Activated CD4-positive, alpha-beta T cell treated with anti-CD3 and anti-CD28 coated beads for 36 hours (primary cell): ENCODE results near the gene ELAPOR2. TPM values are rescaled to one million over a fixed set of nuclear protein-coding genes. Genes with fewer than 3 reads are reported as not detected.
"Not testable (repeated sequence)": the region's sequence is repeated elsewhere in the genome, so short reads cannot be mapped to it uniquely, and the experiment has no call there.

ENCODE experiments used
- ATAC-seq: fragments of 200-7000 bp; cut with Tn5 transposase; one replicate; pipeline ENCODE4 v1.10.0; 2021; ENCODE audit warnings: mild to moderate bottlenecking, moderate library complexity
- CTCF ChIA-PET: fragments of 350-600 bp; sonication (Branson Sonifier 250); formaldehyde crosslinking; loops from one replicate; lab custom pipeline; 2021; ENCODE audit warnings: antibody characterized with exemption; lab: Charles Lee
- POLR2A ChIA-PET: fragments of 350-600 bp; sonication (Branson Sonifier 250); formaldehyde crosslinking; loops from one replicate; lab custom pipeline; 2021; ENCODE audit warnings: antibody characterized with exemption, inconsistent platforms; lab: Charles Lee
- DNase-seq: peaks from one replicate; pipeline ENCODE4 v3.0.0-alpha.2; 2020
- H3K27ac Mint-ChIP-seq: one replicate; pipeline ENCODE4 v1.8.0; 2021; ENCODE audit warnings: mixed read lengths
- H3K27me3 Mint-ChIP-seq: one replicate; pipeline ENCODE4 v1.8.0; 2021; ENCODE audit warnings: mixed read lengths
- H3K36me3 Mint-ChIP-seq: one replicate; pipeline ENCODE4 v1.8.0; 2021; ENCODE audit warnings: low read depth, mixed read lengths
- H3K4me1 Mint-ChIP-seq: one replicate; pipeline ENCODE4 v1.8.0; 2021; ENCODE audit warnings: mixed read lengths
- H3K4me3 Mint-ChIP-seq: one replicate; pipeline ENCODE4 v1.8.0; 2021; ENCODE audit warnings: mild to moderate bottlenecking, moderate library complexity, mixed read lengths
- H3K9me3 Mint-ChIP-seq: one replicate; pipeline ENCODE4 v1.8.0; 2021; ENCODE audit warnings: low read depth, mixed read lengths
- intact Hi-C, 2 experiments: fragments of 100-400 bp; cut with DNase I in 1 of 2; cut with micrococcal nuclease in 1 of 2; formaldehyde crosslinking; loops; one replicate each; pipeline versions ENCODE4 v1.14.2 to v1.15.1; 2022 to 2024; cut with DNase I, micrococcal nuclease
- total RNA-seq, 2 experiments: library from RNA; stranded (reverse); gene quantifications; one replicate each; pipeline ENCODE4 v1.2.3, GENCODE V29; 2021

The ELAPOR2 gene
- total RNA-seq, 2 experiments from 2014 or later: 3.9 to 4.4 TPM

- DNase-seq, H3K4me3 Mint-ChIP-seq, POLR2A ChIA-PET, H3K27ac Mint-ChIP-seq, H3K27me3 Mint-ChIP-seq, H3K9me3 Mint-ChIP-seq, H3K36me3 Mint-ChIP-seq, H3K4me1 Mint-ChIP-seq, ATAC-seq, CTCF ChIA-PET, intact Hi-C loops: not testable (repeated sequence)
Measured at GRCh38 chr7:87041586-87041985, 17.9 kb downstream of the ELAPOR2 start.

DNA sequence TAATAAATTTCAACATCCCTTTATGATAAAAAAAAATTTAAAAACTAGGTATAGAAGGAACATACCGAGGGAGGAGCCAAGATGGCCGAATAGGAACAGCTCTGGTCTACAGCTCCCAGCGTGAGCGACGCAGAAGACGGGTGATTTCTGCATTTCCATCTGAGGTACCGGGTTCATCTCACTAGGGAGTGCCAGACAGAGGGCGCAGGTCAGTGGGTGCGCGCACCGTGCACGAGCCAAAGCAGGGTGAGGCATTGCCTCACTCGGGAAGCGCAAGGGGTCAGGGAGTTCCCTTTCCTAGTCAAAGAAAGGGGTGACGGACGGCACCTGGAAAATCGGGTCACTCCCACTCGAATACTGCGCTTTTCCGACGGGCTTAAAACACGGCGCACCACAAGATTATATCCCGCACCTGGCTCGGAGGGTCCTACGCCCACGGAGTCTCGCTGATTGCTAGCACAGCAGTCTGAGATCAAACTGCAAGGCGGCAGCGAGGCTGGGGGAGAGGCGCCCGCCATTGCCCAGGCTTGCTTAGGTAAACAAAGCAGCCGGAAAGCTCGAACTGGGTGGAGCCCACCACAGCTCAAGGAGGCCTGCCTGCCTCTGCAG, 19.7 kb downstream of the ELAPOR2 start:
- peak overlapping the region; percentile 63 for H3K4me3 Mint-ChIP-seq
- CTCF ChIA-PET, H3K27me3 Mint-ChIP-seq, H3K36me3 Mint-ChIP-seq, POLR2A ChIA-PET, H3K4me1 Mint-ChIP-seq, ATAC-seq, intact Hi-C loops, H3K9me3 Mint-ChIP-seq: not testable (repeated sequence)
- peak; percentile 10 for DNase-seq
- peak overlapping the region; percentile 7 for H3K27ac Mint-ChIP-seq

DNA sequence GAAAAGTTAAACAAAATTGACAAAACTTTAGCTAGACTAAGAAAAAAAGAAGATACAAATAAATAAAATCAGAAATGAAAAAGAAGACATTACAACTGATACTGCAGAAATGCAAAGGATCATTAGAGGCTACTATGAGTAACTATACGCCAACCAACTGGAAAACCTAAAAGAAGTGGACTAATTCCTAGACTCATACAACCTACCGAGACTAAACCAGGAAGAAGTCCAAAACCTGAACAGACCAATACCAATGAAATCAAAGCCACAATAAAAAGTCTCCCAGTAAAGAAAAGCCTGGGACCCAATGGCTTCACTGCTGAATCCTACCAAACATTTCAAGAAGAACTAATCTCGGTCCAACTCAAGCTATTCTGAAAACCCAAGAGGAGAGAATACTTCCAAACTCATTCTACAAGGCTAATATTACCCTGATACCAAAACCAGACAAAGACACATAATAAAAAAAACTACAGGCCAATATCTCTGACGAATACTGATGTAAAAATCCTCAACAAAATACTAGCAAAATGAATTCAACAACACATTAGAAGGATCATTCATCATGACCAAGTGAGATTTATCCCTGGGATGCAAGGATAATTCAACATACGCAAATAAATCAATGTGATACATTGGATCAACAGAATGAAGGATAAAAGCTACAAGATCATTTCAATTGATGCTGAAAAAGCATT, 20.3 kb downstream of the ELAPOR2 start:
- H3K9me3 Mint-ChIP-seq: peaks cover 5% of the 10 kb centered on the region

DNA sequence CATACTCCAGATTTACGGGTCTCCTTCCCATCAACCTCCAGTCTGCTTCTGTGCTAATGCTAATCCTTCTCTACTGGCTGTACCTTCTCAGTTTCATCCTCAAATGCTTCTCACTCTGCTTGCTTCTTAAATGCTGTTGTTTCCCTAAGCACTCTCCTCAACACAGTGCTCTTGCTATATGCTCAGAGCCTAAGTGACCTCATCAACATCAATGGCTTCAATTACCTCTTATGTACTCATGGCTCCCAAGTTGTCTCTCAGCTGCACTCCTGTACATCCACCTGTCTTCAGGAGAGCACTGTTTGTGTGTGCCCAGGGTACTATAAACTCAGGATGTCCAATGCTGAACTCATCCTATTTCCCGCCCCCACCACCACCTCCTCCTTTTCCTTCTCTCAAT, 22.5 kb downstream of the ELAPOR2 start:
- no peak overlapping the region for H3K4me3 Mint-ChIP-seq
- ChIA-PET CTCF (interaction anchor here (0.7 to 1.3 kb wide), 3 partner anchors 10 to 1150 kb away, joined by 3 to 4 read pairs (median 3); no protein-coding TSS in a partner anchor), POLR2A (no interaction called here)
- H3K9me3 Mint-ChIP-seq: peaks cover 3% of the 10 kb centered on the region
- no peaks in the 10 kb centered on the region for H3K4me1 Mint-ChIP-seq
- H3K27ac Mint-ChIP-seq: no peak overlapping the region
- H3K27me3 Mint-ChIP-seq: peaks cover 10% of the 10 kb centered on the region
- intact Hi-C loops: no loop called here
- ATAC-seq: no peak
- H3K36me3 Mint-ChIP-seq: no peaks in the 10 kb centered on the region
- no peak for DNase-seq

More for the DNA sequence above, 20.3 kb downstream of the ELAPOR2 start:
- DNase-seq: no peak
- Mint-ChIP-seq H3K36me3 (no peaks in the 10 kb centered on the region), H3K27ac (peak overlapping the region; percentile 7), H3K27me3 (peaks cover 4% of the 10 kb centered on the region), H3K4me1 (no peaks in the 10 kb centered on the region), H3K4me3 (peak overlapping the region; percentile 63)
- ChIA-PET POLR2A (no interaction called here), CTCF (no interaction called here)
- intact Hi-C loops: no loop called here
- no peak for ATAC-seq

- ATAC-seq (no peak), DNase-seq (no peak)
- ChIA-PET POLR2A (no interaction called here), CTCF (no interaction called here)
- Mint-ChIP-seq H3K27me3 (peaks cover 10% of the 10 kb centered on the region), H3K36me3 (peaks cover 3% of the 10 kb centered on the region), H3K27ac (no peak overlapping the region), H3K4me1 (no peaks in the 10 kb centered on the region), H3K4me3 (no peak overlapping the region), H3K9me3 (peaks cover 11% of the 10 kb centered on the region)
- intact Hi-C loops: no loop called here
Measured at GRCh38 chr7:87032604-87033339, 26.7 kb downstream of the ELAPOR2 start.

GRCh38 chr7:87029078-87029477, 30.4 kb downstream of the ELAPOR2 start:
- peaks cover 7% of the 10 kb centered on the region for H3K27me3 Mint-ChIP-seq
- ChIA-PET POLR2A (no interaction called here), CTCF (interaction anchor here (0.9 to 1.6 kb wide), 3 partner anchors 9 to 30 kb away, joined by 3 read pairs; no protein-coding TSS in a partner anchor)
- peaks cover 11% of the 10 kb centered on the region for H3K9me3 Mint-ChIP-seq
- H3K36me3 Mint-ChIP-seq: peaks cover 3% of the 10 kb centered on the region
- no peak for ATAC-seq
- H3K4me1 Mint-ChIP-seq: no peaks in the 10 kb centered on the region
- DNase-seq: no peak
- H3K4me3 Mint-ChIP-seq: no peak overlapping the region
- intact Hi-C loops: no loop called here
- H3K27ac Mint-ChIP-seq: no peak overlapping the region

DNA sequence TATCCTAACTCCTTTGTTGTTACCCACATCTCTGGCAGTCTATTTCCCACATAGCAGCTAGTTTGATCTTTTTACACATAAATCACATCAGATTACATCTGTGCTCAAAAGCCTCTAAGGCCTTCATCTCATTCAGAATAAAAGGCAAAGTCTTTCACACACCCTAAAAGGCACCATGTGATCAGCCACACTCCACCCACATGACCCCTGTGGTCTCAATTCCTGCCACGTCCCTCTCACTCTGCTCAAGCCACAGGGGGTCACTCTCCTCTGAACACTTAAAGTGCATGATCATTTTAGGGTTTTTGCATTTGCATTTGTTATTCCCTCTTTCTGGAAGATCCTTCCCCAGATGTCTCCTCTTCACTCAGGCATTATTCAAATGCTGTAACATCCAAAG, 30.8 kb downstream of the ELAPOR2 start:
- H3K27me3 Mint-ChIP-seq: peaks cover 7% of the 10 kb centered on the region
- no peak for DNase-seq
- ATAC-seq: no peak
- no peak overlapping the region for H3K27ac Mint-ChIP-seq
- peaks cover 11% of the 10 kb centered on the region for H3K9me3 Mint-ChIP-seq
- H3K36me3 Mint-ChIP-seq: peaks cover 3% of the 10 kb centered on the region
- ChIA-PET CTCF (interaction anchor here (0.9 to 1.6 kb wide), 5 partner anchors 9 to 105 kb away, joined by 3 to 4 read pairs (median 3); no protein-coding TSS in a partner anchor), POLR2A (no interaction called here)
- H3K4me1 Mint-ChIP-seq: no peaks in the 10 kb centered on the region
- H3K4me3 Mint-ChIP-seq: no peak overlapping the region
- intact Hi-C loops: no loop called here

- Mint-ChIP-seq H3K9me3 (peaks cover 11% of the 10 kb centered on the region), H3K4me1 (no peaks in the 10 kb centered on the region), H3K27ac (no peak overlapping the region), H3K27me3 (peaks cover 7% of the 10 kb centered on the region), H3K36me3 (peaks cover 3% of the 10 kb centered on the region), H3K4me3 (no peak overlapping the region)
- ATAC-seq (no peak), DNase-seq (no peak)
- POLR2A ChIA-PET: interaction anchor here (0.6 kb wide), 1 partner anchor 670 kb away, joined by 3 read pairs; no protein-coding TSS in a partner anchor
- intact Hi-C loops: no loop called here
- CTCF ChIA-PET: interaction anchor here (0.6 to 1.6 kb wide), 5 partner anchors 9 to 176 kb away, joined by 3 to 4 read pairs (median 4); no protein-coding TSS in a partner anchor
Measured at GRCh38 chr7:87027900-87028299, 31.6 kb downstream of the ELAPOR2 start.

DNA sequence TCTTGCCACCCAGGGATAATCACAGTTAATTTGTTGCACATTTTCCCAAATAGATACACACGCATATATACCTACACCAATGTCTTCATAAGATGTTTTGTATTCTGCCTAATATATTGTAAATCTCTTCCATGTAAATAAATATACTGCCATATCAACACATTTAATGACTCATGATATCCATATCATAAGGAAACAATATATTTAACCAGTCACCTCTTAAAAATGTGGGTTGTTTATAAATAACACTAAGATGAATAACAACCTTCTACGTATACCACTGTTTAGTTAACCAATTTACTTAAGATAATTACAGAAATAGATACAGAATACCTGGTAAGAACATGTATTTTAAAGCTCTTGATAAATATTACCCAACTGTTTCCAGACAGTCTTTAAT, 38.2 kb downstream of the ELAPOR2 start:
- H3K27me3 Mint-ChIP-seq: peaks cover 2% of the 10 kb centered on the region
- ATAC-seq (no peak), DNase-seq (no peak)
- no peak overlapping the region for H3K4me3 Mint-ChIP-seq
- ChIA-PET POLR2A (no interaction called here), CTCF (interaction anchor here (0.6 to 1.5 kb wide), 3 partner anchors 9 to 81 kb away, joined by 3 to 4 read pairs (median 4); no protein-coding TSS in a partner anchor)
- intact Hi-C loops: no loop called here
- H3K36me3 Mint-ChIP-seq: no peaks in the 10 kb centered on the region
- no peaks in the 10 kb centered on the region for H3K4me1 Mint-ChIP-seq
- no peaks in the 10 kb centered on the region for H3K9me3 Mint-ChIP-seq
- no peak overlapping the region for H3K27ac Mint-ChIP-seq

DNA sequence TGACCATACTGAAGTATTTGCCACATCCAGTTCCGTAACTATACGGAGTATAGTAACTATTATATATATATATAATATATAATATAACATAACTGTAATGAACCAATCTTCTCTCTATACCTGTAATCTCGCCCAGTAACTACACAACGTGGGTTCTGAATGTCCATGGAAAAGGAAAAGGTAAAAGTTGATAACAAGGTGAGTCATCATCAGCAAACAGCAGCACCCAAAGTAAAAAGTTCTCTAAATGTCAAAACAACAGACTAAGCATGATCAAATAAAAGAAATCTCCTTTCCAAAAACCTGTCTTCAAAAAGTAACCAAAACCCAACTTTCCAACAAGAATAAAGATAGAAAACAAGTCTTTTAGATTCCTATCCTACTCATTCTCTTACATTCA, 42.8 kb downstream of the ELAPOR2 start:
- H3K4me1 Mint-ChIP-seq: peaks cover 5% of the 10 kb centered on the region
- CTCF ChIA-PET: no interaction called here
- no peaks in the 10 kb centered on the region for H3K9me3 Mint-ChIP-seq

DNA sequence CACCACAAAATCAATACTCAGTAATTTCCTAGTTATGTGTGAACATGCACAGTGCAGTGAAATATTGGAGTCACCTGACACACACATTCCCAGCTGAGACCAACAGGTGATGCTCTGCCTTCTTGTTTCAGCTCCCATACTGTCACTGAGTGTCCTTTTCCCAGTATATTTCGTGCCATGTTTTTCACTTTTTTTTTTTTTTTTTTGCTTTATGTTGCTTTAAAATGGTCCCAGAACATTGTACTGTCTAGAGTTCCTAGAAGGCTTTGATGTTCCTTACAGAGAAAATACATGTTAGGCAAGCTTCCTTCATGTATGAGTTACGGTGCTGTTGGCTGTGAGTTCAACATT, 45.6 kb downstream of the ELAPOR2 start:
- no peak for DNase-seq
- no peaks in the 10 kb centered on the region for H3K9me3 Mint-ChIP-seq
- H3K27ac Mint-ChIP-seq: no peak overlapping the region
- H3K36me3 Mint-ChIP-seq: no peaks in the 10 kb centered on the region
- H3K27me3 Mint-ChIP-seq: no peaks in the 10 kb centered on the region
- H3K4me1 Mint-ChIP-seq: peaks cover 5% of the 10 kb centered on the region
- ChIA-PET CTCF (interaction anchor here (0.8 to 1.8 kb wide), 4 partner anchors 12 to 75 kb away, joined by 3 to 4 read pairs (median 3); no protein-coding TSS in a partner anchor), POLR2A (no interaction called here)
- no peak overlapping the region for H3K4me3 Mint-ChIP-seq
- ATAC-seq: no peak
- intact Hi-C loops: no loop called here

More for the DNA sequence above, 42.8 kb downstream of the ELAPOR2 start:
- ATAC-seq (no peak), DNase-seq (no peak)
- no peak overlapping the region for H3K27ac Mint-ChIP-seq
- H3K4me3 Mint-ChIP-seq: no peak overlapping the region
- no peaks in the 10 kb centered on the region for H3K27me3 Mint-ChIP-seq
- intact Hi-C loops: no loop called here
- H3K36me3 Mint-ChIP-seq: no peaks in the 10 kb centered on the region
- POLR2A ChIA-PET: no interaction called here
